NCI-H2107 (cell line): ENCODE results near the gene ANKRD36.
"Not testable (repeated sequence)": the region's sequence is repeated elsewhere in the genome, so short reads cannot be mapped to it uniquely, and the experiment has no call there.

Experiments used
- DNase-seq: peaks from one replicate; lab custom pipeline; 2025; lab: John Stamatoyannopoulos, UW

Gene ANKRD36

DNA sequence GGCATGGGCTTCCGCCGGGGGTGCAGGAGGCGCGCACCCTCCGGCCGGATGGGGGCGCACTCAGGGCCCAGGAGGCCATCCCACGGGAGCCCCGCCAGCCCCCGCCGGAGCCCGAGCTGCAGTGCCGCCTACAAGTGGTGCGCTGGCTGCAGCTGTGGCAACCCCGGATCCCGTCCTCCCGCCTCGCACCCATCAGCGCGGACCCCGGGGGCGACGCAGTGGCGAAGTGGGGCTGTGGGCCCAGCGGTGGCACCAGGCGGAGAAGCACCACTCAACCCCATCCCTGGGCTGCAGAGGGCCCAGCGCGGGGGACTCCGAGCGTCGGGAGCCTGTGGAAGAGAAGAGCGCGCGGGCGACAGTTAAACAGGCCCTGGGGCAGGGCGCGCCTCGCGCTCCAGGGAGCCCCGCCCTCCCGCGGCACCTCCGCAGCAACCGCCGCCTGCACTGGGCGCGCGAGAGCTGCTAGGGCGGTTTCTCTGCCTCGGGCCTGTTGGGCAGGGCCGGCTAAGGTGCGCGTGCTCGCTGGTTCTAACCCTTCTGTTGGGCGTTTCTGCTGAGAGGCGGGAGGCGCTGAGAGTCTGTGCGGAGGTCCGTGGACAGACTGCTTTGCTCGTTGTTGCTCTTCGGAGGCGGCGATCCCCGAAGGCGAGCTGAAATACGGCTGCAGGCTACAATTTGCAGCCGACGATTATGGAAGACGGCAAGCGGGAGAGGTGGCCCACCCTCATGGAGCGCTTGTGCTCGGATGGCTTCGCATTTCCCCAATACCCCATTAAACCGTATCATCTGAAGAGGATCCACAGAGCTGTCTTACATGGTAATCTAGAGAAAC is at the start of gene ANKRD36:
TSS of gene ANKRD36 (plus strand) at position 104 of the 832 bp plus-strand sequence. CDS start at position 691, 587 bp downstream.
- DNase-seq, result not testable (repeated sequence)

DNA sequence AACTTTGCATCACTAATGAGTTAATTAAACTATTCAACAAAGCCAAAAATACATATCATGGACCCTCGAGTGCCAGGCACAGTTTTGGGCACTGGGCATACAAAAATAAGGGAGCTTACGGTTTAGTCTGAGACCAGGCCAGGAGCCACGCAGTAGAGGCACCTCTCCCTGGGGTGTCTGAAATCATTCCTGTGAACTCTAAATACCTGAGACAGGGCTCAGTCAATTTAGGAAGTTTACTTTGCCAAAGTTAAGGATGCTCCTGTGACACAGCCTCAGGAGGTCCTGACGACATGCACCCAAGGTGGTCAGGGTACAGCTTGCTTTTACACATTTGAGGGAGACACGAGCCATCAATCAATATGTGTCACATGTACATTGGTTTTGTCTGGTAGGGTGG is 46.9 kb upstream of the ANKRD36 start:
- not testable (repeated sequence) for DNase-seq

- no peak for DNase-seq
These were observed 45.5 kb upstream of the ANKRD36 start for GRCh38 chr2:97067279-97068004.

DNA sequence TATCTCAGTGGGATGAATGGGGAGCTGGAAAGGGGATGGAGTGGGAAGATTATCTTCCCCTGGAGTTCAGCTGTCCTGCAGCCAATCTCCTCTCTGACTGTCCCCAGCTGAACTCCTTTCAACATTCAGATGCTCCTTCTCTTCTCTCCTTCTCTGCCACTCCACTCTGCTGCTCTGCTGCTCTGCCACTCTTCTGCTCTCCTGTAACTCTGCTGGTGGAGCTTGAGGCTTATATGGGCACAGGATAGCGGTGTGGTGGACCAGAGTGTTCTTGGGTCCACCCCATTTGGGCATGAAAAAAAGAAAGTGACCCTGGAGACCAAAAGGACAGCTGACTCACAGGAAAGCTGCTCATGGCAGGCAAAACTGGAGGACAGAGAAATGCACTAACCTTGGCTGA is 44.9 kb upstream of the ANKRD36 start:
- no peak for DNase-seq

- DNase-seq, result not testable (repeated sequence)
These were observed 44.2 kb upstream of the ANKRD36 start for GRCh38 chr2:97068722-97069121.

DNA sequence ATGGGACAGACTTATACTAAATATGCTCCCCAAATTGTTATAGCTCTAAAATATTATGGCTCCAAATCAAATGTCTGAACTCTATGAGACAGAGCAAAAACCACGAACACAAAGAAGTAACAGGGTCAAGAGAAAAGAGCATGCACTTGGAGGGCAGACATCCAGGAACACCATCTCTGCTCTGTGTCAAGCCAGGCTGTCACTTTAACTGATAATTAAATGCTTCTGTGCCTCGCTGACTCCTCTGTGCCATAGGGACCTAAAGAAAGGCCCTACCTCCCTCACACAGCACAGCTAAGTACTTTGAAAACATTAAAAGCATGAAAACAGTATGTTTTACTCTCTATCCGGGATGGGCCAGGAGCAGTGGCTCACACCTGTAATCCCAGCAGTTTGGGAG is 42.0 kb upstream of the ANKRD36 start:
- DNase-seq, result not testable (repeated sequence)

DNA sequence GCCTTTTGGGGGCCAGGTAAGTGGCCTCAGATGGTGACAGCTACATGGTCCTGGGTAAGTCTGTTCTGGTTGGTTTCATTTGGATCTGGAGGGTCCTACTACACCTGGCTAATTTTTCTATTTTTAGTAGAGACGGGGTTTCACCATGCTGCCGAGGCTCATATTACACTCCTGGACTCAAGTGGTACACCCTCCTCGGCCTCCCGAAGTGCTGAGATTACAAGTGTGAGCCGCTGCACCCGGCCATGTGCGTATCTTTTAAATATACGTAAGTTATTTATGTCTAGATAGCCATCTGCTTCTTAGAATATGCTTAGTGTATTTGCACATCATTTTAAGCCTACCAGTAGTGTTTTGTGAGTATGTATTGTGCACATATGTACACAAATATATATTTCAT is 35.7 kb upstream of the ANKRD36 start:
- not testable (repeated sequence) for DNase-seq

GRCh38 chr2:97080855-97081254 is 32.1 kb upstream of the ANKRD36 start:
- not testable (repeated sequence) for DNase-seq

GRCh38 chr2:97082206-97082605 is 30.7 kb upstream of the ANKRD36 start:
- not testable (repeated sequence) for DNase-seq

DNA sequence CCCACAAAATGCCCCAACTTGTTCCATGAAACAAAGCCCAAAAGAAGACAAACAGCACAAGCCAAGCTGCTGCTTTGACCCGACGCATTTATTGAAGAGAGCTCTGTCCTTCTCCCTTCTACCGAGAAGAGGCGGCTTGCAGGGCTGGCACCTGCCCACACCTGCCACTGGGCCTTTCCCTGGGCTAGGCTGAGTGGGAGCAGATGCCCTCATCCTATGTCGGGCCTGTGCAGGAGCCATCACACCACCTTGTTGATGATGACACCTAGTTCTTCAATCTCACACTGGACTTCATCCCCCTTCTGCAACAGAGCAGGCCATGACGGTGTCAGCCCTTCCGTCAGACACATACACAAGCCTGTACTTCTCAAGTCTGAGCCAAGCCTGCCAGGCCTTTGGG is 29.4 kb upstream of the ANKRD36 start:
- DNase-seq, result not testable (repeated sequence)

GRCh38 chr2:97085093-97085492 is 27.9 kb upstream of the ANKRD36 start:
- not testable (repeated sequence) for DNase-seq

DNA sequence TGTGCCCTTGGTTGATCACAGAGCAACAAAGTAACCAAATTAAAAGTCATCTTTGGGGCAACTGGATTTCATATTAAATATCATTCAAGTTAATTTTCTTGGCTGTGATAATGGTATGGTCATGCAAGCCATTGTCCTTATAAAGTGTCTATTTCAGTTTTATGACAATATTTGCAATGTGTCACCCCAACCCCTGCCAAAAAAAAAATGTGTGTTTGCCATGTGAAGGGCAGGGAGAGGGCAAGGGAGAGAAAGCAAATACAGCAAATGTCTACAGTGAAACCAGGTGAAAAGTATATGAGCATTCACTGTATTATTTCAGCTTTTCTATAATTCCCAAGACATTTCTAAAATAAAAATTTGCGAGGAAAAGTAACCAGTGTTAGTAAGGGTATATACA is 24.2 kb upstream of the ANKRD36 start:
- not testable (repeated sequence) for DNase-seq

- not testable (repeated sequence) for DNase-seq
These were observed 20.0 kb upstream of the ANKRD36 start for GRCh38 chr2:97092946-97093345.

DNA sequence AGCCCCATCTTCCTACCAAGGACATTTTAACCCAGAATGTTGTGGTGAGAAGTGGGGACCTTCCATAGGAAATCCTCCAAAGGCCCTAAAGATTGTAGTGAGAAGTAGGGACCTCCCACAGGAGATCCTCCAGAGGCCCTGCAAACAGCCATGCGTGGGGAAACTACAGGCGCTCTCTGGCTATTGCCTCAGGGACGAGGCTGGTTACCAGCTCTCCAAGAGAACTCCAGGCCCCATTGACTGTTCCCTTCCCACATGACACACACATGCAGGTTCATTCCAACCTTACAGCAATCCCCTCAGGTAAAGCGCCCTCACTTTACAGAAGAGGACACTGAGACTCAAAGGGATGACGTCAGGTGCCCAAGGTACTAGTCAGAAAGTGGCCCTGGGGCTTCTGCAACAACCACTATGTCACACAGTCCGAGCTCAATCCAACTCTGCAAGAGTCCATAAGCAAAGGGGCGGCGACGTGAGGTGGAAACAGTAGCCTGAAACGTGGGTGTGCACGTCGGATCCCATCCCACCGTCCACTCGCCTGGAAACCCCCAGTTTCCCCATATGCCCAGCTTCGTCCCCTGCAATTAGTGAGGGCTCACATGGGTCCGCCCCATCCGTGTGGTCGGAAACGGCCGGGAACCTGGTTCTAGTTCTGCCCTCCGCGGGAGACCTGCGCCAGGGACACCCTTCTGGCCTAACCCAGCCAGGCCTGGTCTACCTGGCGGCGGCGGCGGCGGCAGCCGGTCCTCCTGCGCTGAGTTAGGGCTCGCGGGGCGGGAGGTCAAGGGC is 18.8 kb upstream of the ANKRD36 start:
- not testable (repeated sequence) for DNase-seq

GRCh38 chr2:97094772-97095611 is 18.0 kb upstream of the ANKRD36 start, which contains the start of gene FAHD2B:
Gene FAHD2B, minus strand, starts transcription at chr2:97094882. Its CDS starts 3,176 bp downstream, at chr2:97091706.
- DNase-seq, result peak; percentile 12

GRCh38 chr2:97095661-97096060 is 17.3 kb upstream of the ANKRD36 start:
- DNase-seq, result no peak

- not testable (repeated sequence) for DNase-seq
These were observed 14.1 kb upstream of the ANKRD36 start for GRCh38 chr2:97098786-97099372.

- not testable (repeated sequence) for DNase-seq
These were observed 6.1 kb upstream of the ANKRD36 start for GRCh38 chr2:97106878-97107277.

- DNase-seq, result not testable (repeated sequence)
These were observed 1.7 kb upstream of the ANKRD36 start for GRCh38 chr2:97111246-97111645.

- DNase-seq, result not testable (repeated sequence)
These were observed 468 bp upstream of the ANKRD36 start for GRCh38 chr2:97112320-97113049.
